Stimulated activated naive B cell treated with anti-CD40 and anti-IgM and Interleukin-4, amounts not matched to agents 10 μg/mL and 1 μg/mL and 100 μg/mL, for 72 hours (primary cell): ENCODE results near the gene EIF4B.
"Not testable (repeated sequence)": the region's sequence is repeated elsewhere in the genome, so short reads cannot be mapped to it uniquely, and the experiment has no call there.

ENCODE experiments used
- ATAC-seq, 2 donors: fragments of 150-1000 bp; cut with Tn5 transposase; replicated peaks; 2 replicates each; pipeline ENCODE4 v1.10.0; 2021; ENCODE audit warnings: moderate library complexity in 1 of 2
- DNase-seq: peaks from one replicate; pipeline ENCODE4 v3.0.0; 2021
- H3K27ac Mint-ChIP-seq: one replicate; pipeline ENCODE4 v1.8.0; 2022; ENCODE audit warnings: mild to moderate bottlenecking, mixed read lengths
- H3K27me3 Mint-ChIP-seq, 2 donors: one replicate each; pipeline ENCODE4 v1.8.0; 2022; ENCODE audit warnings: mixed read lengths in 2 of 2
- H3K36me3 Mint-ChIP-seq, 2 donors: one replicate each; pipeline ENCODE4 v1.8.0; 2022; ENCODE audit warnings: mixed read lengths in 2 of 2, mild to moderate bottlenecking in 1 of 2
- H3K4me1 Mint-ChIP-seq, 2 donors: one replicate each; pipeline ENCODE4 v1.8.0; 2022; ENCODE audit warnings: mixed read lengths in 2 of 2, mild to moderate bottlenecking in 1 of 2
- H3K4me3 Mint-ChIP-seq, 2 donors: one replicate each; pipeline ENCODE4 v1.8.0; 2022; ENCODE audit warnings: mild to moderate bottlenecking in 2 of 2, mixed read lengths in 2 of 2, moderate library complexity in 1 of 2
- H3K9me3 Mint-ChIP-seq, 2 donors: one replicate each; pipeline ENCODE4 v1.8.0; 2022; ENCODE audit warnings: mixed read lengths in 2 of 2, mild to moderate bottlenecking in 1 of 2

EIF4B gene

GRCh38 chr12:53011889-53012288, 5.6 kb downstream of the EIF4B start:
- H3K27me3 Mint-ChIP-seq = no peaks in the 10 kb centered on the region
- H3K27ac Mint-ChIP-seq = peak overlapping the region; percentile 31
- DNase-seq = no peak
- no peak for ATAC-seq
- no peak overlapping the region for H3K4me3 Mint-ChIP-seq
- H3K4me1 Mint-ChIP-seq = peaks cover 18 to 52% of the 10 kb centered on the region in 2 donors
- H3K9me3 Mint-ChIP-seq = no peaks in the 10 kb centered on the region
- H3K36me3 Mint-ChIP-seq = peaks cover 27 to 34% of the 10 kb centered on the region in 2 donors

GRCh38 chr12:53012928-53013327, 6.7 kb downstream of the EIF4B start:
- DNase-seq (no peak), ATAC-seq (no peak)
- Mint-ChIP-seq H3K9me3 (no peaks in the 10 kb centered on the region), H3K36me3 (peaks cover 31 to 38% of the 10 kb centered on the region in 2 donors), H3K4me1 (peaks cover 14 to 44% of the 10 kb centered on the region in 2 donors), H3K4me3 (no peak overlapping the region), H3K27me3 (no peaks in the 10 kb centered on the region), H3K27ac (no peak overlapping the region)

GRCh38 chr12:53014709-53015108, 8.5 kb downstream of the EIF4B start:
- no peaks in the 10 kb centered on the region for H3K9me3 Mint-ChIP-seq
- ATAC-seq (no peak), DNase-seq (no peak)
- H3K27ac Mint-ChIP-seq = no peak overlapping the region
- H3K4me3 Mint-ChIP-seq = no peak overlapping the region
- H3K27me3 Mint-ChIP-seq = no peaks in the 10 kb centered on the region
- peaks cover 28 to 38% of the 10 kb centered on the region in 2 donors for H3K36me3 Mint-ChIP-seq
- H3K4me1 Mint-ChIP-seq = peaks cover 11 to 33% of the 10 kb centered on the region in 2 donors

- Mint-ChIP-seq H3K9me3 (no peaks in the 10 kb centered on the region), H3K4me1 (peaks cover 0 to 15% of the 10 kb centered on the region in 2 donors), H3K27me3 (no peaks in the 10 kb centered on the region), H3K36me3 (peaks cover 39 to 48% of the 10 kb centered on the region in 2 donors), H3K4me3 (no peak overlapping the region), H3K27ac (no peak overlapping the region)
- ATAC-seq (no peak), DNase-seq (no peak)
Measured at GRCh38 chr12:53025250-53025649, 19.0 kb downstream of the EIF4B start.

GRCh38 chr12:53027014-53027413, 20.8 kb downstream of the EIF4B start:
- not testable (repeated sequence) for H3K4me3 Mint-ChIP-seq, ATAC-seq, H3K9me3 Mint-ChIP-seq, DNase-seq, H3K27me3 Mint-ChIP-seq, H3K27ac Mint-ChIP-seq
- Mint-ChIP-seq H3K36me3 (peaks cover 44 to 51% of the 10 kb centered on the region in 2 donors), H3K4me1 (peaks cover 0 to 15% of the 10 kb centered on the region in 2 donors)

GRCh38 chr12:53031616-53032015, 25.4 kb downstream of the EIF4B start:
- peaks cover 45 to 57% of the 10 kb centered on the region in 2 donors for H3K36me3 Mint-ChIP-seq
- ATAC-seq (no peak), DNase-seq (no peak)
- H3K27ac Mint-ChIP-seq = no peak overlapping the region
- H3K4me3 Mint-ChIP-seq = no peak overlapping the region
- peaks cover 1 to 9% of the 10 kb centered on the region in 2 donors for H3K4me1 Mint-ChIP-seq
- no peaks in the 10 kb centered on the region for H3K9me3 Mint-ChIP-seq
- no peaks in the 10 kb centered on the region for H3K27me3 Mint-ChIP-seq

- H3K4me3 Mint-ChIP-seq, ATAC-seq, H3K9me3 Mint-ChIP-seq, H3K4me1 Mint-ChIP-seq, H3K27ac Mint-ChIP-seq, H3K27me3 Mint-ChIP-seq, DNase-seq: not testable (repeated sequence)
- peaks cover 45 to 55% of the 10 kb centered on the region in 2 donors for H3K36me3 Mint-ChIP-seq
Measured at GRCh38 chr12:53033832-53034231, 27.6 kb downstream of the EIF4B start.

- peaks cover 49 to 58% of the 10 kb centered on the region in 2 donors for H3K36me3 Mint-ChIP-seq
- no peaks in the 10 kb centered on the region for H3K9me3 Mint-ChIP-seq
- no peaks in the 10 kb centered on the region for H3K27me3 Mint-ChIP-seq
- no peak for ATAC-seq
- no peak overlapping the region for H3K27ac Mint-ChIP-seq
- H3K4me3 Mint-ChIP-seq = no peak overlapping the region
- no peak for DNase-seq
- H3K4me1 Mint-ChIP-seq = peaks cover 4 to 6% of the 10 kb centered on the region in 2 donors
Measured at GRCh38 chr12:53034459-53034858, 28.2 kb downstream of the EIF4B start.

GRCh38 chr12:53036802-53037201, 30.5 kb downstream of the EIF4B start:
- Mint-ChIP-seq H3K27me3 (no peaks in the 10 kb centered on the region), H3K4me1 (peaks cover 4 to 6% of the 10 kb centered on the region in 2 donors), H3K36me3 (peaks cover 50 to 59% of the 10 kb centered on the region in 2 donors), H3K9me3 (no peaks in the 10 kb centered on the region), H3K4me3 (no peak overlapping the region), H3K27ac (no peak overlapping the region)
- DNase-seq = no peak
- ATAC-seq = no peak

GRCh38 chr12:53039851-53040250, 33.6 kb downstream of the EIF4B start:
- Mint-ChIP-seq H3K4me3 (no peak overlapping the region), H3K27me3 (no peaks in the 10 kb centered on the region), H3K27ac (peak overlapping the region; percentile 47), H3K9me3 (no peaks in the 10 kb centered on the region), H3K4me1 (peaks cover 6 to 7% of the 10 kb centered on the region in 2 donors), H3K36me3 (peaks cover 38 to 57% of the 10 kb centered on the region in 2 donors)
- ATAC-seq (no peak), DNase-seq (no peak)

- DNase-seq (no peak), ATAC-seq (no peak)
- Mint-ChIP-seq H3K27me3 (peaks cover 0 to 4% of the 10 kb centered on the region in 2 donors), H3K36me3 (peaks cover 25 to 40% of the 10 kb centered on the region in 2 donors), H3K4me3 (no peak overlapping the region), H3K9me3 (no peaks in the 10 kb centered on the region), H3K4me1 (peaks cover 21 to 27% of the 10 kb centered on the region in 2 donors), H3K27ac (peak overlapping the region; percentile 76)
Measured at GRCh38 chr12:53042607-53043454, 36.6 kb downstream of the EIF4B start.

GRCh38 chr12:53044052-53044581, 37.9 kb downstream of the EIF4B start:
- H3K27me3 Mint-ChIP-seq = peaks cover 0 to 4% of the 10 kb centered on the region in 2 donors
- peak overlapping the region; percentile 75 for H3K27ac Mint-ChIP-seq
- H3K9me3 Mint-ChIP-seq = no peaks in the 10 kb centered on the region
- ATAC-seq = no peak
- H3K4me3 Mint-ChIP-seq = no peak overlapping the region
- DNase-seq = no peak
- H3K4me1 Mint-ChIP-seq = peaks cover 18 to 30% of the 10 kb centered on the region in 2 donors
- H3K36me3 Mint-ChIP-seq = peaks cover 14 to 29% of the 10 kb centered on the region in 2 donors

GRCh38 chr12:53044896-53045695, 38.8 kb downstream of the EIF4B start:
- ATAC-seq (no peak), DNase-seq (no peak)
- Mint-ChIP-seq H3K4me1 (peaks cover 18 to 36% of the 10 kb centered on the region in 2 donors), H3K4me3 (peak overlapping the region in 1 of 2 donors; percentile 36), H3K27ac (no peak overlapping the region), H3K9me3 (no peaks in the 10 kb centered on the region), H3K27me3 (peaks cover 0 to 4% of the 10 kb centered on the region in 2 donors), H3K36me3 (peaks cover 9 to 24% of the 10 kb centered on the region in 2 donors)

- DNase-seq = no peak
- no peak for ATAC-seq
- Mint-ChIP-seq H3K4me1 (peaks cover 20 to 36% of the 10 kb centered on the region in 2 donors), H3K9me3 (no peaks in the 10 kb centered on the region), H3K27me3 (peaks cover 0 to 4% of the 10 kb centered on the region in 2 donors), H3K27ac (peak overlapping the region; percentile 90), H3K4me3 (peak overlapping the region; percentile 94), H3K36me3 (peaks cover 9 to 21% of the 10 kb centered on the region in 2 donors)
Measured at GRCh38 chr12:53045696-53046045, 39.4 kb downstream of the EIF4B start.
